Smooth muscle cell (in vitro differentiated cells): Measurements from ENCODE around the gene LIFR. TPM values are rescaled to one million over a fixed set of nuclear protein-coding genes. Genes with fewer than 3 reads are reported as not detected.

ENCODE experiments used
- DNase-seq: peaks from one replicate; lab custom pipeline; 2025; ENCODE audit not compliant: unreplicated experiment; lab: John Stamatoyannopoulos, UW
- H2AFZ ChIP-seq: fragments of 200-600 bp; sonication (generic); 2 replicates; pipeline ENCODE4 v1.6.0; 2016; ENCODE audit warnings: antibody characterized with exemption, low read depth, mild to moderate bottlenecking
- H3F3A ChIP-seq: fragments of 200-600 bp; sonication (generic); 2 replicates; pipeline ENCODE4 v1.6.0; 2017; ENCODE audit warnings: antibody characterized with exemption, low read depth
- H3K27ac ChIP-seq: fragments of 200-600 bp; sonication (generic); 2 replicates; pipeline ENCODE4 v1.5.1; 2016; ENCODE audit warnings: low read depth, mild to moderate bottlenecking
- H3K27me3 ChIP-seq: fragments of 200-600 bp; sonication (generic); 2 replicates; pipeline ENCODE4 v1.6.1; 2016; ENCODE audit warnings: low read depth, mild to moderate bottlenecking
- H3K36me3 ChIP-seq: fragments of 200-600 bp; sonication (generic); 2 replicates; pipeline ENCODE4 v1.5.1; 2016; ENCODE audit warnings: low read depth
- H3K4me1 ChIP-seq: fragments of 200-600 bp; sonication (generic); 2 replicates; pipeline ENCODE4 v1.5.1; 2016; ENCODE audit warnings: low read depth
- H3K4me2 ChIP-seq: fragments of 200-600 bp; sonication (generic); 2 replicates; pipeline ENCODE4 v1.6.0; 2016; ENCODE audit warnings: mild to moderate bottlenecking
- H3K4me3 ChIP-seq: fragments of 200-600 bp; sonication (generic); 2 replicates; pipeline ENCODE4 v1.5.1; 2016; ENCODE audit warnings: mild to moderate bottlenecking
- H3K79me2 ChIP-seq: fragments of 200-600 bp; sonication (generic); 2 replicates; pipeline ENCODE4 v1.6.0; 2016; ENCODE audit warnings: low read depth, mild to moderate bottlenecking
- H3K9ac ChIP-seq: fragments of 200-600 bp; sonication (generic); 2 replicates; pipeline ENCODE4 v1.6.0; 2016; ENCODE audit warnings: low read depth
- H3K9me3 ChIP-seq: fragments of 200-600 bp; sonication (generic); replicated peaks from 2 replicates; pipeline ENCODE4 v1.5.1; 2016; ENCODE audit warnings: low read depth
- H4K20me1 ChIP-seq: fragments of 200-600 bp; sonication (generic); 2 replicates; pipeline ENCODE4 v1.6.0; 2016; ENCODE audit warnings: low read depth
- WGBS: methylation state at CpG from one replicate; pipeline ENCODE4 v1.1.7; 2016; ENCODE audit warnings: low lambda C conversion rate; 5-methylcytosine and 5-hydroxymethylcytosine counted together
- polyA plus RNA-seq: library from polyadenylated mRNA; unstranded; fragments of >200 nt; fragmentation: Nextera tagmentation; extraction: Ambion mirVana; gene quantifications from 2 replicates; pipeline ENCODE4 v1.2.1, GENCODE V29; 2016
- total RNA-seq: library from RNA; depleted of rRNA; stranded (reverse); fragments of >200 nt; gene quantifications from 2 replicates; pipeline ENCODE4 v1.2.3, GENCODE V29; 2014
- TF ChIP-seq, protein P1 (sequence below): fragments of 200-600 bp; sonication (generic); IDR thresholded peaks from 2 replicates; pipeline ENCODE4 v1.5.1; 2017; ENCODE audit warnings: borderline replicate concordance, mild to moderate bottlenecking, antibody characterized with exemption; ENCODE audit not compliant: insufficient read depth, poor library complexity, severe bottlenecking

The LIFR gene
- total and polyA plus RNA-seq, 2 experiments from 2014 or later, result 14.3 to 29.2 TPM

DNA sequence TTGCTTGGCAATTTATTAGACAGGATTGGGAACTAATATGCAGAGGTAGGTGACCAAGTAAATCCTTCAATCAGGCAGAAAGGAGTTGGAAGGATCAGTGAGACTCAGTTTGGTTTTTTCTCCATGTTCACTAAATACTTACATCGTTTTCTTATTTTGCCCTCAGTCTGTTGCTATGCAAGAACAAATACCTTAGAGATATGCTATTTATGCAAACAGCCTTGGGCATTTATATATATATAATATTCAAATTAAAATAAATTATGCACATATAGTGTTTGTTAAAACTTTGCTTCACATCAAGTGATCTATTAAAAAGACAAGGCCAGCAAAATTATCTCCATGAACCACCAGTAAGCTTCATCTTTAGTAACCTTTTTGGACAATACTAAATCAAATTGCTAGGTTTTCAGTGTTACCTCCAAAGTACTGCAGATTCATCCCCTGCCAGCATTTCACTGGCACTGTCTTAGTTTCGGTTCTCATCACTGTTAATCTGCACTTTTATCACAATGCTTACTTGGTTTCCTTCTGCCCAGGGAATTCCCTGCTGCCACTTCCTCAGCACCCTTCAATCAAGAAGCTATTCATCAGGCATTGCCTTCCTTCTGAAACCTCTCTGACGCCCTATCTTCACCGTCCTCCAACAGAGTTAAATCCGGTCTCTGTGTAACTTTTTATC is 26.0 kb upstream of the LIFR start:
- Histone ChIP-seq H3F3A (no peaks in the 10 kb centered on the region), H3K9ac (no peak overlapping the region), H4K20me1 (no peaks in the 10 kb centered on the region), H3K4me2 (no peak overlapping the region), H3K27me3 (no peaks in the 10 kb centered on the region), H2AFZ (no peak overlapping the region), H3K4me1 (no peaks in the 10 kb centered on the region), H3K9me3 (no peaks in the 10 kb centered on the region), H3K36me3 (no peaks in the 10 kb centered on the region), H3K27ac (no peak overlapping the region), H3K79me2 (no peaks in the 10 kb centered on the region), H3K4me3 (no peak overlapping the region)
- DNase-seq, result no peak
- WGBS, result 74% methylated on average over 5 of the region's 5 CpGs
- TF ChIP-seq, protein P1, sequence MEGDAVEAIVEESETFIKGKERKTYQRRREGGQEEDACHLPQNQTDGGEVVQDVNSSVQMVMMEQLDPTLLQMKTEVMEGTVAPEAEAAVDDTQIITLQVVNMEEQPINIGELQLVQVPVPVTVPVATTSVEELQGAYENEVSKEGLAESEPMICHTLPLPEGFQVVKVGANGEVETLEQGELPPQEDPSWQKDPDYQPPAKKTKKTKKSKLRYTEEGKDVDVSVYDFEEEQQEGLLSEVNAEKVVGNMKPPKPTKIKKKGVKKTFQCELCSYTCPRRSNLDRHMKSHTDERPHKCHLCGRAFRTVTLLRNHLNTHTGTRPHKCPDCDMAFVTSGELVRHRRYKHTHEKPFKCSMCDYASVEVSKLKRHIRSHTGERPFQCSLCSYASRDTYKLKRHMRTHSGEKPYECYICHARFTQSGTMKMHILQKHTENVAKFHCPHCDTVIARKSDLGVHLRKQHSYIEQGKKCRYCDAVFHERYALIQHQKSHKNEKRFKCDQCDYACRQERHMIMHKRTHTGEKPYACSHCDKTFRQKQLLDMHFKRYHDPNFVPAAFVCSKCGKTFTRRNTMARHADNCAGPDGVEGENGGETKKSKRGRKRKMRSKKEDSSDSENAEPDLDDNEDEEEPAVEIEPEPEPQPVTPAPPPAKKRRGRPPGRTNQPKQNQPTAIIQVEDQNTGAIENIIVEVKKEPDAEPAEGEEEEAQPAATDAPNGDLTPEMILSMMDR, result no peak

DNA sequence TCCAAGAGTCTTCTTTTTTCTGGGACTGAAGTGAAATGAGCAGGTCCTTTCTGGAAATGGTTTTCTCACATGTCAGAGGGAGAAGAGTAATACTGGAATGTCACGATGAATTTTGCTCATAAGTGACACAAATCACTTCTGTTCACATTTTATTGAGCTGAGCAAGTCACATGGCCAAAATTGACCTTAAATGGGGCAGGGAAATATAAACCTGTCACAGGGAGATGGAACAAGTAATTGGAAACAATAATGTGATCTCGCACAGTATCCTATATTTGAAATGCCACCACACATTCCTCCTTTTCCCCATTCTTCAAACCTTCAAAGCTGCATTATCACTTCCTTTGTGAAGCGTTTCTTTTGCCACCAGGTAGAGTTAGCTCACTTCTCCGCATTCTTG is 25.2 kb upstream of the LIFR start:
- TF ChIP-seq, protein P1, result no peak
- no peaks in the 10 kb centered on the region for H3K4me1 ChIP-seq
- H3K4me2 ChIP-seq, result no peak overlapping the region
- no peaks in the 10 kb centered on the region for H3F3A ChIP-seq
- H4K20me1 ChIP-seq, result no peaks in the 10 kb centered on the region
- no peaks in the 10 kb centered on the region for H3K27me3 ChIP-seq
- WGBS, result 90% methylated on average over 4 of the region's 4 CpGs
- no peaks in the 10 kb centered on the region for H3K36me3 ChIP-seq
- no peaks in the 10 kb centered on the region for H3K79me2 ChIP-seq
- DNase-seq, result no peak
- no peak overlapping the region for H2AFZ ChIP-seq
- H3K9ac ChIP-seq, result no peak overlapping the region
- H3K27ac ChIP-seq, result no peak overlapping the region
- no peaks in the 10 kb centered on the region for H3K9me3 ChIP-seq
- H3K4me3 ChIP-seq, result no peak overlapping the region

DNA sequence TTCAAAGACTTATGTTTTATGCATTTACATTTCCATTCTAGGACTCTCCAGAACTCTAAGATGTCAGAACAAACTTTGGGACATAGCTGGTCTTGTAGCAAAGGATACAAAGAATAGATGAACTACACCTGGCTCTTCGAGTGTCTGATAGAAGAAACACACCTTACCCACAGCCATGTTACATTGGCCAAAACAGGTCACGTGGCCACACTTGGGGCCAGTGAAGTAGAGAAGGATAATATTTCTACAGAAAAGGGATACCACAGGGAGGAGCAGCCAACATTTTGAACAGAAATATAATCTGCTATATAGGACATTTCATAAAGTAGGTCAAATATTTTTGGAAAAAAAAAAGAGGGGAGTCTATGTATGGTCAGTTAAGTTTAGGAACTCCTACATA is 22.7 kb upstream of the LIFR start:
- 91% methylated on average over 2 of the region's 2 CpGs for WGBS
- no peak for DNase-seq
- Histone ChIP-seq H3K27me3 (no peaks in the 10 kb centered on the region), H3K36me3 (no peaks in the 10 kb centered on the region), H2AFZ (no peak overlapping the region), H3K9me3 (no peaks in the 10 kb centered on the region), H3K4me3 (no peak overlapping the region), H3K79me2 (no peaks in the 10 kb centered on the region), H3K4me1 (no peaks in the 10 kb centered on the region), H4K20me1 (no peaks in the 10 kb centered on the region), H3K9ac (no peak overlapping the region), H3K4me2 (no peak overlapping the region), H3F3A (no peaks in the 10 kb centered on the region), H3K27ac (no peak overlapping the region)
- TF ChIP-seq, protein P1, result no peak
